Fibroblast of skin of left biceps (primary cell): Measurements from ENCODE around the gene WSCD2.

Source experiments
- DNase-seq, 2 experiments: peaks; one replicate each; pipeline ENCODE4 v3.0.0-alpha.2; 2013; ENCODE audit warnings: low read depth in 2 of 2

Gene WSCD2

DNA sequence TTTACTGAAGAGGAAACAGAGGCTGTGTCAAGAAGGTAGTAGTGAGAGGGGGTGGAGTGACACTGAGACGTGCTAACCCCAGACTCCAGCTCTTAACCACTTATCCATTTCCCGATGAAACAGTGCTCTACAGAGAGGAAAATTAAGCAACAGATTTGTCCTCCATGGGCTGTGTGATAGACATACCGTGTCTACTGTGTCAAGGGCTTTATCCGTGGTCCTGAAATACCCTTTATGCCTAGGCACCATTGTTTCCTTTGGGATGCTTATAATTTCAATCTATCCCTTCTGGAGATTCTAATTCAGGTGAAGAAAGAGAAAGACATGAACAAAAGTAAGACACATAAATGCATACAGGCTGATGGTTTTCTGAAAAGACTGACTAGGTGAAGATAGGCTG is 138.4 kb downstream of the WSCD2 start:
- DNase-seq = no peak

DNA sequence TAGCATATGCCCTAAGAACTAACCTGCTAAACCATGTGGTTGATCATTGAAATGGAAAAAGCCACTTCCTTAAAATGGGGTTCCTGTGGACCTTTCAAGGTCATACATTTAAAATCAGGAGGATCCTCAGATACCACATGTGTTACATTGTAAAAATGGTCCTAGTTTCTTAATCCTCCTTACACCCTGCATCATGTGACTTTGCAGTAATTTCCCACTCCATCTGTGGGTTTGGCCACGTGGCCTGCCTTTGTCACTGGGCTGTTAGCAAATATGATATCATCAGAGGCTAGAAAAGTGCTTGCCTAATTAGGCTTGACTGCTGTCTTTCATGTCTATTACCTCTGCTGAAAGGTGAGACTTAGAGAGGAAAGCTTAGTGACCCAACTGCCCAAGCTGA is 139.3 kb downstream of the WSCD2 start:
- DNase-seq = no peak

DNA sequence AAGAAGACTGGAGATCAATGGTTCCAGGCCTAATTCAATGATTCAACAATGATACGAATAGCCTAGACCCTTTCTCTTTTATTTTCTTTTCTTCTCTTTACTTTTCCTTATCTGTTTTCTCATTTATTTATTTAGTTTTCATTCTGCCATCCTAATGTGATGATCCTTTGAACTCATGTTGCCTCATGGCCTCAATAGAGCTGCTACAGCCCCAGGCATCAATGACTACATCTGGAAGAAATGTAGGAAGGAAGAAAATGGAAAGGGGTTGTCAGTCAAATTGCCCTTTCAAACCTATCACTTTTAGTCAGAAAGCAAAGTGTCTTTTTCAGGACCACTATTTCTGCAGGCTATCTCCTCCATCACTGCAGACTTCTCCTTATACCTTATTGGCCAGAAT is 140.1 kb downstream of the WSCD2 start:
- DNase-seq = no peak

- DNase-seq = no peak
Measured at GRCh38 chr12:108270035-108270848, 141.2 kb downstream of the WSCD2 start.

DNA sequence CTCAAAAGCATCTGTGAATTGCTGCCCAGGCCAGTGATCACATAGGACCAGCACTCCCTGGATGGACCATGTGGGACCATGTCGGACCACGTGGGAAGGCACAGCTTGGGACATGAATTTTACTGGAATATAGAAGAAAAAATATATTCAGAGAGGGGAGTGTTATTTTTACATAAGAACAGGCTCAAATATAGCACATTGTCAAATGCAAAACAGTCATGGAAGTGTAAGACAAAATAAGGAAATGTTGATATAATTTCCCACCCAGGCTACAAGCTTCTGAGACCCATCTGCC is 141.7 kb downstream of the WSCD2 start:
- DNase-seq = no peak

DNA sequence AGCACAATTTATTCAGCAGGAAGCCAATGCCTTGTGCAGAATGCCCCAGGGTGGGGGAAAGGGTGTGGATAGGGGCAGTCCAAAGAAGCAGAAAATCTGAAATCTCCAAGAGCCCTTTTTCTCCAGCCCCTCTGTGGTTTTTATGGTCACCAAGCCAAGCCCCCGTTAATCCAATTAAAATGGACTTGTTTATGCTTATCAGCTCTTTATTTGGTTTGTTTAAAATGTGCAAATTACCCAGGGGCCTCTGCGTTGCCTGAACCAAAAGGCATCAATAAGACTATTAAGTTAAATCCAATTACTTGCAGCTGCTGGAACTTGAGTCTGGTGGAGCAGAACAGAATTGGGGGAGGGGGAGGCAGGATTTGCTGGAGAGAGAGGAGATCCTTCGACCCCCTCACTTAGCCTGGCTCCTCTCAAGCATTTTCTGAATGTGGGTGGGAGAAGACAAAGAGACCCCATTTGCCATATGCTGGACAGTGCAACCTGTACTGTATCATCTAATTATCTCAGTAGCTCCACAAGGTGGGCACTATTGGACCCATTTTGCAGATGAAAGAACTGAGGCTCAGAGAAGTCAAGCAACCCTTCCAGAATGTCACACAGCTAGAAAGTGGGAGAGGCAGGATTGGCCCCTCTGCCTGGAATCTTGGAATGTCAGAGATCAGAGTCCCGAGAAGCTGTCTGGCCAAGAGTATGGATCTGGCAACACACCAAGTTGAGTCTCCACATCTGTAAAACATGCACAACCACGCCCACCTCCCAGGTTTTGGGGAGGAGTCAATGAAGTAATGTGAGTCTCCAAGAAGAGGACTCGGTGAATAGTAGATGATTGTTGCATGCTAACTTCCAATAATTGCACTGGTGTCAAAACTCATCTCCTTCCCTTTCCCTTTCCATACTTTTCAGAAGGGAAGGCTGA is 143.1 kb downstream of the WSCD2 start:
- DNase-seq = no peak

DNA sequence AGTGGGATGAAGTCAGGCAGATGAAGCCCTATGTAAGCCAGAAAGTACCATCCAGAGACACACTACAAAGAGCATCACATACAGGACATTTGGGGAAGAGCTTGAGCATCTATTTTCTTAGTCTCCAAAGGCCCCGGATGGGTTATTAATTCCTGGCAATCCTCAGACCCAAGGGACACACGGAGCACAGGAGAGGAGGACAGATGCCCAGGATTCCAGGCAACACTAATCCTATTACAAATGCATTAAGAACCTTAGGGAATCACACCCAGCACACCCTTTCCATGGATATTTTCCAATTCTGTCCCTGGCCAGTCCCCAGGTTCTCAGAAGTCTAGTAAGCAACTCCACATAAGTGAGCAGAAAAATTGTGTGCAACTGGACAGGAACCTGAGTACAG is 144.1 kb downstream of the WSCD2 start:
- no peak for DNase-seq

DNA sequence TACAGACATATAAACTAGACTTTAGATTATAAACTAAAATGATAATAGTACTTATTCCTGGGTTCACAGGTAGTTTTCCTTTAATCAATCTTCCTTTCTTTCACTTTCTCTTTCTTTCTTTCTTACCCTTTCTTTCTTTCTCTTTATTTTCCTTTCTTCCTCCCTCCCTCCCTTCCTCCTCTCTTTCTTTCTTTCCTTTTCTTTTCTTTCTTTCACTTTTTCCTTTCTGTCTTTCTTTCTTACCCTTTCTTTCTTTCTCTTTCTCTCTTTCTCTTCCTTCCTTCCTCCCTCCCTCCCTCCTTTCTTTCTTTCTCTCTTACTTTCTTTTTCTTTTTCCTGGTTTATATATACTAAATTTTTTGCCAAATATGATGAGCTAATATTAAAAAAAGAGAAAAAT is 148.5 kb downstream of the WSCD2 start:
- DNase-seq = no peak

GRCh38 chr12:108282160-108282559 is 153.1 kb downstream of the WSCD2 start:
- no peak for DNase-seq

DNA sequence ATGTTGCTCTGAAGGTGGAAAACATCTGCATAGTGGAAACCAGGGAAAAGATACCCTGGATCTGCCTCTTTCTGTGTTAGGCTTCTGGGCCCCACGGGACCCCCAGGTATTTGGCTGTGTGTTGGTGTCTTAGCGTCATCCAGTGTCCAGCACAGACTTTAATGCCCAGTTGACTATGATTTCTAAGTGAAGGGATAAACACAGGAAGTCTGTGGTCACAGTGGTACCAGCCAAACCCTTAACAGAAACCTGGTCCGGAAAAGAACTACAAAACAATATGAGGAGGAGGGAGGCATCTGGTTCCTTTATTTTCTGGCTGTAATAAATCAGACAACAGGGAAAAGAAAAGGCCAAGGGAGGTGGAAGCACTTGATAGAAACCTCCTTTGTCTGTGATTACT is 153.6 kb downstream of the WSCD2 start:
- no peak for DNase-seq

GRCh38 chr12:108284163-108284562 is 155.1 kb downstream of the WSCD2 start:
- DNase-seq = no peak

- no peak for DNase-seq
Measured at GRCh38 chr12:108285016-108285415, 155.9 kb downstream of the WSCD2 start.

- DNase-seq = no peak
Measured at GRCh38 chr12:108287227-108287626, 158.1 kb downstream of the WSCD2 start.

DNA sequence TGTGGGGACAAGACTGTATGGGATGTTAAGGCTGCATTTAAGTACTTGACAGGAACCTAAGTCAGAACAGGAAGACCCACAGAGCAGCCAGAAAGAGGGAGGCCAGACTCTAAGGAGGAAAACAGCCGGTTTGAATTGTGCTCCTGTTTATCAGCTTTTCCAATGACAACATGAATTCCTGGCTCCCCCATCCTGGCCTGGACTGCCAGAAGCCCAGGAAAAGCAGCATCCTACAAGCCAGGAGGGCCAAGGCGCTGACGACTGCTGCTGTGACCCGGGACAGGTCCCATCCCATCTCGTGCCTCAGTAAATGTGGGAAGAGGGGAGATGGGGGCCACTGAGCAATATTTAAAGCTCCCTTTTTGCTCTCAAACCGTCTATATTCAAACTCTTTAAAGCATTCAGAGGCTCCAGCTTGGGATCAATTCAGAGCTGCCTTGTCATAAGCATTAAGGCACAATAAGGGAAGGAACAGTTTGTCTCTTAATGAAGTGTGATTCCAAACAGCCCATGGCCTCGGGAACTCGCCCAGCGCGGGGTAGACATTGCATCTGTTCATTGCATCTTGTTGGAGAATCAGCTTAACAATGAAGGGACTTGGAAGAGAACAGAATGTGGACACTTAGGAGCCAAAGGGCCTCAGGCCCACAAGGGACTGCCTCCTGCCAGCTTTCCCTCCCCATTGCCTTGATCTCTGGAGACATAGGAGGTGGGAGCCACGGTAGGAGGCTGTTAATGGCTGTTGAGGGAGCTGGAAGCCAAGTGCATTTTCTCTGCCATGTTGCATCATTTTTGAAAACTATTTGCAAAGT is 160.5 kb downstream of the WSCD2 start:
- DNase-seq = no peak

- no peak for DNase-seq
Measured at GRCh38 chr12:108295641-108296040, 166.6 kb downstream of the WSCD2 start.

GRCh38 chr12:108296945-108297344 is 167.9 kb downstream of the WSCD2 start:
- DNase-seq = no peak

DNA sequence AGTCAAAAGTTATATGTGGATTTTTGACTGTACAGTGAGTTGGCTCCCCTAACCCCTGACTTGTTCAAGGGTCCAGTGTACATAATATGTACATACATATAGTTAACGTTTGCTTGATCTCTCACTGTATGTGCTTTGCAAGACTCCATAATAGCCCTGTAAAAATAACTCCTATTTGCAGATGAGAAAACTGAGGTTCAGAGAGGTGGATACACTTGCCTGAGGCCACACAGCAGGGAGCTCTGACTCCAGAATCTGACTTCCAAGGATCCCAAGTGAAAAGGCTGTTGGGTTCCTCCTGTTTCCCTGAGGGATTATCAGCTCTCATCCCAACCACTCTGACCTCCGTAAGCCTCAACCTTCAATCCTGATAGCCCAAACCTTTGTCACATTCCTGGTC is 168.3 kb downstream of the WSCD2 start:
- no peak for DNase-seq

DNA sequence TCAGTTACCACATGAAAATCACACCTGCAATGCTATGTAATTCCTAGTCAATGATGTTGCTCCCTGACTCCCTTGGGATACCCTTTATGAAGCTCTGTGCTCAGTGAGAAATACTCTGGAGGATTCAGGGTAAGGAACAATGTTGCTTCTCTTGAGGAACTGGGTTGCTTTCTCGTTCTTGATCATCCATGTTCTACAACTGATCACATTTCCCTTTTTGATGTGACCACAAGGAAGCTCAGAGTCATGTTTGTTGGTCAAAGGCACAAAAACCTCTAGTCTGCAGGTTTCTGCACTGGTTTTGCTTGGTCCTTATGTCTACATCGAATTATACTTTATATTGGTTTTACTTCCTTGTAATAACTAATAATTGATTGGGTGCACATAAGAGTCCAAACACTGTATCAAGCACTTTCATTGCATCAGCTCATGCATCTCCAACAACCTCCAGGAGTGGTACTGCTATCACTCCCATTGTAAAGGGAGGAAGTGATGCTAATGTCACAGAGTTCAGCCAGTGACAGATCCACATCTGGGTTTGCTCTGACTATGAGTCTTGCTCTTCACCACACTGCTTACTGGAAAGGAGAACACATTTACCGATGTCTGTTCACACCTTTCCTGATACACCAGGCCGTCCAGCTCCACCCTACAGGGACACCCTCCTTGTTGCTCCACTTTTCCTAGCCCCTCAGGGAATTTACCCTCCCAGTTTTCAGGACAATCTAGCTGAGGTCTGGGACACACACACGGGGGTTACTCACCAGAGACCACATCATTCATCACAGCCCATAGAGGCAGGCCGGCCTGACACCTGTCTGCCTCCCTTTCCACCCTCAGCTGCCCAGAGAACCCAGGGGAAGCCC is 169.0 kb downstream of the WSCD2 start:
- DNase-seq = no peak

DNA sequence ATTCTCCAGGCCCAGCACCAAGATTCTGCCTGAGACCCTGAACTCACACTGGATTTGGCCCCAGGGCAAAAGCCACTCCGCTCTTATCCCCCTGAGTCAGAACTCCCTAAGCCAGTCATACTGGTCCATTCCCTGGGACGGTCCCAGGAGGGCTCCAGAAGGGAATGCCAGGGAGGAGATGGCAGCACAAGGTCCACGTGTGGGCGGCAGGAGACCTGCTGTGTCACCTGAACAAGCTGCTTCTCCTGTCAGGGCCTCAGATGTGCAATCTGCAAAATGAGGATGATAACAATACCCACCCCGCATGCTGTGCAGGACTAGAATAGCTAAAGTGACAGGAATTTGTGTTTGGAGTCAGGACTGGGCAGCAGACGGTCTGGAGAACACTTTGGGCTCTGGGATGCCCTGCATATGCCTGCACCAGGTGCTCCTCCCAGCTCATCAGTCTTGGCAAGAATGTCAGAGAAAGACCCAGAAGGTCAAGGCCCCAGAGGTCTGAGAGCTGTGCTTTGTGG is 169.7 kb downstream of the WSCD2 start:
- no peak for DNase-seq

GRCh38 chr12:108299516-108299915 is 170.4 kb downstream of the WSCD2 start:
- no peak for DNase-seq
